Measurements from ENCODE around the gene CHRNA7.

DNA sequence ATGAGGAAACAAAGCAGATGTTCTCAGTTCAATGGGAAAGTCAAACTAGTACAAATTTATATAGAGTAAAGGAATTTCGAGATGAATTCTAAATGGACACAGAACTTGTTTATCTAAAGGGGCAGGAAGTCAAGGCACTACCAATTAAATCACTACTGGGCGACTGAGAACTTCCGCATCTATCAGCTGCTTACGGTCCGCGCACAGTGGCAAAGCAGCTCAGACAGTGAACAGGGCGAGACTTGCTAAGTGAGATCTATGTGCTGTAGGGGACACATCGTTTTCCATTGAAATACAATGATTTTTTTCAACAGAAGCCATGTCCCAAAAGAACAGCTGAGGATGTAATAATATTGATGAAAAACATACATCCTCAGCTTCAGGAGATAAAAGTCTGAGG, 105.0 kb downstream of the CHRNA7 start:
- TF ChIP-seq CTCF (IDR thresholded peaks at IDR 0.05; ENCODE audit: low read depth, low read length, poor library complexity, severe bottlenecking) (no peak), EZH2phosphoT487 (IDR thresholded peaks at IDR 0.05; ENCODE audit: borderline replicate concordance, low read length) (no peak)
